GM12801 (cell line): ENCODE measurements around the gene ATP6V1G3.

Source experiments
- TF ChIP-seq, protein P1 (sequence below): IDR thresholded peaks from one replicate; pipeline ENCODE4 v1.5.1; 2011; ENCODE audit warnings: control low read depth; ENCODE audit not compliant: insufficient read length; ENCODE audit errors: extremely low read depth

Gene ATP6V1G3

DNA sequence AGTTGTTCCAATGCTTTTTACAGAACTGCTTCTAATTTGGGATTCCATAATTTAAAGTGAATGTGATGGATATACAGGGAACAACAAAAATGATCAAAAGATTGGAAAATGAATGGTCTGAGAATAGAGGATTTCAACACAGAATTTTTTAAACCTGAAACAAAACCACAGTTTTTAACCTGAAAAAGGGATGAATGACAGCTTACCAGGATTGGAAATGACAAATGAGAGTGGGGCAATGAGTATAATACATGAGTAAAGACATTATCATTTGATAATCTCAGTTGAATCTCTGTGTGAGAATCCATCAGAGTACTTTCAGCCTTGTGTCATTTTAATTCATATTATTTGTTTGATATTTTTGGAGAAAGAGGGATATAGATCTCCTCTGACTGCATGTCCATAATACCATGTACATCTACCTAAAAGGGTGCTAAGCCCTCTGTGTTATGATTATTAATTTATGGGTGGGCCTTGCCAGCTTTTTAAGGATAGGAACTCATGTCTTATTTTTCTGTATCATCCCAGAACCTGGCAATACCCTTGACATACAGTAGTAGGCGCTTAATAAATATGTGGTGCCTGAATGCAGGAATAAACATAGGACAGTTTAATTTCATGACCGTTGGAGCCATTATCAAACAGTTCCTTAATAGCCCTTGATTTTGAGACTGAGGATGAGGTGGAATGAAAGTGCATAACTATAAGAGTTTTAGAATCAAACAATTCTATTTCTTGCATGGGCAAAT lies 12.4 kb upstream of the ATP6V1G3 start:
- TF ChIP-seq, protein P1, sequence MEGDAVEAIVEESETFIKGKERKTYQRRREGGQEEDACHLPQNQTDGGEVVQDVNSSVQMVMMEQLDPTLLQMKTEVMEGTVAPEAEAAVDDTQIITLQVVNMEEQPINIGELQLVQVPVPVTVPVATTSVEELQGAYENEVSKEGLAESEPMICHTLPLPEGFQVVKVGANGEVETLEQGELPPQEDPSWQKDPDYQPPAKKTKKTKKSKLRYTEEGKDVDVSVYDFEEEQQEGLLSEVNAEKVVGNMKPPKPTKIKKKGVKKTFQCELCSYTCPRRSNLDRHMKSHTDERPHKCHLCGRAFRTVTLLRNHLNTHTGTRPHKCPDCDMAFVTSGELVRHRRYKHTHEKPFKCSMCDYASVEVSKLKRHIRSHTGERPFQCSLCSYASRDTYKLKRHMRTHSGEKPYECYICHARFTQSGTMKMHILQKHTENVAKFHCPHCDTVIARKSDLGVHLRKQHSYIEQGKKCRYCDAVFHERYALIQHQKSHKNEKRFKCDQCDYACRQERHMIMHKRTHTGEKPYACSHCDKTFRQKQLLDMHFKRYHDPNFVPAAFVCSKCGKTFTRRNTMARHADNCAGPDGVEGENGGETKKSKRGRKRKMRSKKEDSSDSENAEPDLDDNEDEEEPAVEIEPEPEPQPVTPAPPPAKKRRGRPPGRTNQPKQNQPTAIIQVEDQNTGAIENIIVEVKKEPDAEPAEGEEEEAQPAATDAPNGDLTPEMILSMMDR = no peak

DNA sequence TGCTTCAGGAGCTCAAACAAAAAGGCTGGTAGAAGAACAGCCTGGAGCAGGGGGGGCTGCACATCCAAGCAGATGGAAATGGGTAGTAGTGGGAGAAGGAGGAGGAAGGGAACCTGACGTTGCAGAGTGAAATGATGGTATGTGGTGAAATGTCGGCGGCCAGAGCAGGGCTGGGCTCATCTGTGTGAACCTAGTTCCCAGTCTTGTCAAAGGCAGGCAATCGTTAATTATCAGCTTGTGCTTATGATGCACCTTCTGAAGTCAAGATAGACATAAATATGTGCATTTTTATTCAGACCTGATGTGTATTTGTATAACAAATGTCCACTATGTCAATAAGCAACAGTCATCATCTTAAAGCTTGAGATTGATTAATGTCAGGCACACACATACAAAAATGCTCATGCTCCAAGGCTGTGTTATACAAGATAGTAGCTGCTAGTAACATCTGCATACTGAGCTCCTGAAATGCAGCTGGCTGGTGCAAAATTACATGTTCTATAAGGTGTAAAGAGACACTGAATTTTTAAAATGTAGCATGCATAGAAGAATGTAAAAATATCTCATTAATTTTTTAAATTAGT lies 10.6 kb upstream of the ATP6V1G3 start:
- TF ChIP-seq, protein P1 = no peak

DNA sequence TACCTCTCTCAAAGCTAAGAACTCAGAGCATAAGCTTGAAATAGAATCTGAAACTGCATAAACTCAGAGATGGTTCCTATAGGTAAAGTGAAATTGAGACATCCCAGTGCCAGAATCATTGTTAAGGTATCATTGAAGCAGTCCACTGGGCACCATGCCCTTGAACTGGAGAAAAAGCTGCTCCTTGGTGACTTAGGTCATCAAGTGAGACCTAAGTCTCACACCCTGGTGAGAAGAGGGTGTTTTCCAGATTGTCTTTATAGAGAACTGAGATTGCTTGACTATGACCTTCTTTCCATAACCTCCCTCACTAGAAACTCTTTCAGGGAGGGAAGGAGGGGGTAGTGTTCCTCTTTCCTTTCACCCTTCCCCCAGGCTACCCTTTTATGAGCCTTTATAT lies 9.4 kb upstream of the ATP6V1G3 start:
- TF ChIP-seq, protein P1 = no peak

DNA sequence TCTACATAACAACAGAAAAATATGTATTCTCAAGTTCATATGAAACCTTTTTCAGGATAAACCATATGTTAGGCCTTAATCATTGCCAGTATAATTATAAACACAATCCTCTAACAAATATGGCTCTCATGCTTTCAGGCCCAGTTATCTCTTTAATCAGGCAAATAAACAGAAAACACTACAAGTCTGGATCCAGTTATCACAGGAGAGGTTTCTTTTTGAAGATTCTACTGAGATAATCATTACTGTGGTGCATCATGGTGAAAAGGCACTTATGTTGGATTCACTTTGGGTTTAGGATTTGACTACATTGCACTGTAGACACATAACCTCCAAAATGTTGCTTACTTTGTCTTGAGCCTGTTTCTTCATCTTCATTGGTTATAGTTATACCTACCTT lies 8.4 kb upstream of the ATP6V1G3 start:
- TF ChIP-seq, protein P1 = no peak

DNA sequence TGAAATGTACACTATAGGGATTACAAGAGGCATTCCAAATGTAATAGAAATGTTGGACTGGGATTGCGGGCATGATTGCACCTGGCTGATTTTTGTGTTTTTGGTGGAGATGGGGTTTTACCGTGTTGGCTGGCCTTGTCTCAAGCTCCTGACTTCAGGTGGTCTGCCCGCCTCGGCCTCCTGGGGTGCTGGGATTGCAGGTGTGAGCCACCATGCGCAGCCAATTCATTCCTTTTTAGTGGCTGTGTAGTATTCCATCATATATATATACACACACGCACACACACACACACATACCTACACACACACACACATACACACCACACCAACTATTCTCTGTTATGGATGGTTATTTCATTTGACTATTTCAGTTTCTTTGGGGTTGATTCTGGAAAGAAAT lies 4.7 kb upstream of the ATP6V1G3 start:
- TF ChIP-seq, protein P1 = no peak

DNA sequence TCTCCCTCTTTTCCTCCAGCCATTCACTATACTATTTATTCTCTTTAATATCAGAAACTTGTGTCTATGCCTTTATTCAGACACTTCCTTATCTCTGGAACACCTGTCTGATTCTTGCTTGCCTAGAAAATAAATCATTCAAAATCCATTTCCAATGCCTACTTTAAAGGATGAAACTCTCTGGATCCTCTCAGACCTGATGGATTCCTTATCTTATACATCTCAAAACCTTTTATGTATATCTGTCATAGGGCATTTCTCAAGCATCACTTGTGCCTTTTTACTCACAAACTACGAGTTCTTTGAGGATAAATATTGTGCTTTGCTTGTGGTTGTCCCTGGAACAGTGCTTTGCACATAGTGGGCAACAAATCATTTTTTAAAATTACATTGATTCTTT lies 3.8 kb upstream of the ATP6V1G3 start:
- TF ChIP-seq, protein P1 = no peak

DNA sequence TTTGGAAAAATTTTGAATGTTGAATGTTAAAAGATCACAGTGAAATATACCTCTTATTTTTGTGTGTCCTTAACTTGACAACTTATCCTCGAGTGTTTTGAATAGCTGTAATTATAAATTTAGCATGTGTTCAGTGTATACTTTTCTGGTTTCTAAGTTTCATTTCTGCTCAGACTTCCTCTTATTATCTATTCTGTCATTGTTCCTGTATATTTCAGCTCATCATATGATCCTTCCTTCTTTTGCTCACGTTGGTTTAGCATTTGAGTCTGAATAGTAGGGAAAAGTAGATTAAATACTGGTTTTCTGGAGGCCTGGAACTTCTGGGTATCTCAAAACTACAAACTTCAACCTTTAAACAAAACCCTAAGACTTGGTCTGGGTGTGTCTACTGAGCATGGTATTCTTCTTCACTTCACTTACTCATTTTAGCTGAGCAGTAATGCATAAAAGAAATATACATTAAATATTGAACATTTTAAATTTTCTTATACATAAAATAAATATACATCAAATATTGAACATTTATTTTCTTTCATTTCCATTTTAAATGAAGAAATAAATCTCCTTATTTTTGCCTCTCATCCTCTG lies 3.3 kb upstream of the ATP6V1G3 start:
- TF ChIP-seq, protein P1 = no peak
